SK-N-SH (cell line): ENCODE results near the gene VPS8.
"Not testable (repeated sequence)": the region's sequence is repeated elsewhere in the genome, so short reads cannot be mapped to it uniquely, and the experiment has no call there.

Source experiments
- CHD2 ChIP-seq: fragments of 150-350 bp; IDR thresholded peaks from 2 replicates; pipeline ENCODE4 v1.6.1; 2018; ENCODE audit warnings: low read length; ENCODE audit not compliant: partially characterized antibody
- EZH2phosphoT487 ChIP-seq: fragments of 200-600 bp; sonication (generic); IDR thresholded peaks from 2 replicates; pipeline ENCODE4 v1.6.1; 2017; ENCODE audit warnings: low read depth, mixed run types, mild to moderate bottlenecking, antibody characterized with exemption, moderate library complexity, borderline replicate concordance
- FOXJ3 ChIP-seq: sonication (generic); formaldehyde crosslinking; IDR thresholded peaks from 2 replicates; pipeline ENCODE4 v1.5.1; 2020; ENCODE audit warnings: mild to moderate bottlenecking, missing genetic modification reagents
- GABPA ChIP-seq: IDR thresholded peaks from 2 replicates; pipeline ENCODE4 v1.4.0; 2012; ENCODE audit warnings: low read depth, mild to moderate bottlenecking
- POLR2AphosphoS5 ChIP-seq: IDR thresholded peaks from 2 replicates; pipeline ENCODE4 v1.6.1; 2012; ENCODE audit warnings: low read depth, low read length
- RAD21 ChIP-seq: IDR thresholded peaks from 2 replicates; pipeline ENCODE4 v1.6.1; 2012; ENCODE audit warnings: mild to moderate bottlenecking, low read length
- SIN3A ChIP-seq: IDR thresholded peaks from 2 replicates; pipeline ENCODE4 v1.6.1; 2012; ENCODE audit warnings: low read depth, mild to moderate bottlenecking, low read length, moderate library complexity, borderline replicate concordance
- YY1 ChIP-seq: IDR thresholded peaks from 2 replicates; pipeline ENCODE4 v1.4.0; 2012; ENCODE audit warnings: low read depth, mild to moderate bottlenecking
- TF ChIP-seq, protein P1 (sequence below): fragments of 200-600 bp; sonication (generic); IDR thresholded peaks from 2 replicates; pipeline ENCODE4 v1.6.1; 2017; ENCODE audit warnings: antibody characterized with exemption, mild to moderate bottlenecking, moderate library complexity

DNA sequence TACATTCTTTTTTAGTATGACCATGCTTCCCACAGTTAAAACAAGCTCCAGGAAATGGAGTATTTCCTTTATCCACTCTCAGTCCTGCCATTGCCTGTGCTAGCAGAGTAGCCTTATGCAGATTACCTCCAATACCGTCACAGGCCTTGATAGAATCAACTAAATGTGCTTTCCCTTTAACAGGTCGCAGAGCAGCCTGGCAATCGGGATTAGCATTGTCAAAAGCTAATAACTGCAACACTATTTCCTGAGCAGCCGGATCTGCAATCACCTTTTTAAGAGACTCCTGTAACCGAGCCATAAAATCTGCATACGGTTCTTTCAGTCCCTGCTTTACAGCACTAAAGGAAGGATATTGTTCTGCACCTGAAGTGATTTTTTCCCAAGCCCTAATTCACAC lies 206.0 kb downstream of the VPS8 start:
- not testable (repeated sequence) for TF ChIP-seq YY1; SIN3A; POLR2AphosphoS5; GABPA; CHD2; EZH2phosphoT487; RAD21; FOXJ3 (CRISPR knock-in tag)
- TF ChIP-seq, protein P1, sequence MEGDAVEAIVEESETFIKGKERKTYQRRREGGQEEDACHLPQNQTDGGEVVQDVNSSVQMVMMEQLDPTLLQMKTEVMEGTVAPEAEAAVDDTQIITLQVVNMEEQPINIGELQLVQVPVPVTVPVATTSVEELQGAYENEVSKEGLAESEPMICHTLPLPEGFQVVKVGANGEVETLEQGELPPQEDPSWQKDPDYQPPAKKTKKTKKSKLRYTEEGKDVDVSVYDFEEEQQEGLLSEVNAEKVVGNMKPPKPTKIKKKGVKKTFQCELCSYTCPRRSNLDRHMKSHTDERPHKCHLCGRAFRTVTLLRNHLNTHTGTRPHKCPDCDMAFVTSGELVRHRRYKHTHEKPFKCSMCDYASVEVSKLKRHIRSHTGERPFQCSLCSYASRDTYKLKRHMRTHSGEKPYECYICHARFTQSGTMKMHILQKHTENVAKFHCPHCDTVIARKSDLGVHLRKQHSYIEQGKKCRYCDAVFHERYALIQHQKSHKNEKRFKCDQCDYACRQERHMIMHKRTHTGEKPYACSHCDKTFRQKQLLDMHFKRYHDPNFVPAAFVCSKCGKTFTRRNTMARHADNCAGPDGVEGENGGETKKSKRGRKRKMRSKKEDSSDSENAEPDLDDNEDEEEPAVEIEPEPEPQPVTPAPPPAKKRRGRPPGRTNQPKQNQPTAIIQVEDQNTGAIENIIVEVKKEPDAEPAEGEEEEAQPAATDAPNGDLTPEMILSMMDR = not testable (repeated sequence)
